K562 (cell line): ENCODE data around the gene SULT1A3.

Source experiments
- EP300 ChIP-seq: IDR thresholded peaks from 2 replicates; pipeline ENCODE4 v1.6.1; 2012; ENCODE audit warnings: low read length, improper control_type of control experiment
- MTF1 ChIP-seq: fragments of 250-450 bp; sonication (Bioruptor Pico); IDR thresholded peaks from 2 replicates; pipeline ENCODE4 v1.9.0; 2021; ENCODE audit warnings: moderate library complexity, mild to moderate bottlenecking, inconsistent platforms, borderline replicate concordance

- no peak for TF ChIP-seq MTF1
- TF ChIP-seq EP300, result no peak
Measured at GRCh38 chr16:30180741-30181140, 18.3 kb upstream of the SULT1A3 start.
